T-helper 2 cell treated with Interferon-gamma antibody and Interleukin-4, amounts not matched to agents 100 ng/mL and 5 ng/mL, for 36 hours (primary cell): ENCODE data around the gene ASIC5. TPM values are rescaled to one million over a fixed set of nuclear protein-coding genes. Genes with fewer than 3 reads are reported as not detected.

Source experiments
- intact Hi-C: fragments of 100-400 bp; cut with micrococcal nuclease; formaldehyde crosslinking; loops from one replicate; pipeline ENCODE4 v1.15.1; 2023
- total RNA-seq: library from RNA; stranded (reverse); gene quantifications from 2 replicates; pipeline ENCODE4 v1.2.3, GENCODE V29; 2022

The ASIC5 gene
- total RNA-seq, 1 donor from 2014 or later = not detected

DNA sequence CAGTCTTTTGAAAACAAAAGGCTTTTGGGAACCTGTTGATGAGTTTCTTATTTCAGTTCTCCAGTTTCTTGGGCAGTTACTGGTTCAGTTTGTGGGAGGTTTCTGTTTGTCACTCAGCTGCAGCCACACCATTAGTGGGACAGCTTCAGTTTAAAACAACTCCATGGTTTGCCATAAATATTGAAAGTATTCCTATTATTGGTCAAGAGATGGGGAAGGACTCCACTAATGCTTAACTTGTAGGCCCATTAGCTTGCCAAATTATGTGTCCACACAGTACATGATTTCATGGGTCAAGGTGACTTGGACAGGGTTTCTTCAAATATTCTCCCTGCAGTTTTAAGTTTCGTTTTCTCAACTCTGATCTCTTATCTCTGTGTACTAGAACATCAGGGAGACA, 15.5 kb upstream of the ASIC5 start:
- intact Hi-C loops = no loop called here

DNA sequence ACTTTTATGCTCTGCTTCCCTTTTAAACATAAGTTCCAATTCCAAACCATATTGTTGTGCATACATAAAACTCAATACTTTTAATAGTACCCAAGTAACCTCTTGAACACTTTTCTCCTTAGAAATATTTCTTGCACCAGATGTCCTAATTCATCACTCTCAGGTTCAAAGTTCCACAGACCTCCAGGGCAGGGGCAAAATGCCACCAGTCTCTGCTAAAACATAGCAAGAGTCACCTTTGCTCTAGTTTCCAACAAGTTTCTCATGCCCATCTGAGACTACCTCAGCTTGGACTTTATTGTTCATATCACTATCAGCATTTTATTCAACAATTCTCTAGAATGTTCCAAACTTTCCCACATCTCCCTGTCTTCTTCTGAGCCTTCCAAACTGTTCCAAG, 13.7 kb upstream of the ASIC5 start:
- intact Hi-C loops = no loop called here

GRCh38 chr4:155878611-155879010, 12.5 kb upstream of the ASIC5 start:
- intact Hi-C loops = no loop called here

GRCh38 chr4:155877971-155878370, 11.9 kb upstream of the ASIC5 start:
- intact Hi-C loops = no loop called here

- intact Hi-C loops = no loop called here
Observed at GRCh38 chr4:155875878-155876277, 9.8 kb upstream of the ASIC5 start.

DNA sequence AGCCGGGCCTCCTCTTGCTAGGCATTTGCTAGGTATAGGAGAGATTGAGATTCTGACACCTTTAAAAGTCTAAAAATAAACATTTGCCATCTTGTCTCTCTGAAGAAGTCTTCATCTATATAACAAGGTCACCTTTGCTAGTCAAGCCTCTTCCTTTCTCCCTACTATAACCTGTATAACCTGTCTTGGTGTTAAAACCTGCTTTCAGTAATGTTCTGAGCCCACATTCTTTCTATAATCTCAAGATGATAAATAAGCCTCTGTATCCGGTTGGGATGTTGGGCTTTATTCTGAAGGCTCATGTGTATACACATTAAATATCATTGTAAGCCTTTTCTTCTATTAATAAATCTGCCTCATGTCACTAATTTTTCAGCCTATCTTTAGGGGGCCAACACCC, 10.2 kb downstream of the ASIC5 start:
- intact Hi-C loops = no loop called here

GRCh38 chr4:155854582-155855226, 11.4 kb downstream of the ASIC5 start:
- intact Hi-C loops = no loop called here

DNA sequence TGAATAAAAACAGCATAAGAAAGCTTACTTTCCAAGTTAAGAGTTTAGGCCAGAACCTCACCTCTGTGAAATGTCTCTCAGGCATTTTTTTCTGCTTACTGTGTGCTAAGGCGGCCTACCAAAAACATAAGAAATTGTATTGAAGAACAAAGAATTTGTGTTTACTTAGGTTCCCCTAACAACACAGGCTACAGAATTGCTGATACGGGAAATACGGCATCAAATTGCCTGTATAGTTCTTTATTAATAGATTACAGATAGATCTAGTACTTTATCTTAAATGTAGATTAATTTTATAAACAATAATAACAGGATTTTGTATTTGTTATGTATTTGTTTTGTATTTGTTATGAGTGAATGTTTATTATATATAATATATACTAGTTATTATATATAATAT, 12.9 kb downstream of the ASIC5 start:
- intact Hi-C loops = no loop called here

GRCh38 chr4:155849042-155849441, 17.0 kb downstream of the ASIC5 start:
- intact Hi-C loops = no loop called here

DNA sequence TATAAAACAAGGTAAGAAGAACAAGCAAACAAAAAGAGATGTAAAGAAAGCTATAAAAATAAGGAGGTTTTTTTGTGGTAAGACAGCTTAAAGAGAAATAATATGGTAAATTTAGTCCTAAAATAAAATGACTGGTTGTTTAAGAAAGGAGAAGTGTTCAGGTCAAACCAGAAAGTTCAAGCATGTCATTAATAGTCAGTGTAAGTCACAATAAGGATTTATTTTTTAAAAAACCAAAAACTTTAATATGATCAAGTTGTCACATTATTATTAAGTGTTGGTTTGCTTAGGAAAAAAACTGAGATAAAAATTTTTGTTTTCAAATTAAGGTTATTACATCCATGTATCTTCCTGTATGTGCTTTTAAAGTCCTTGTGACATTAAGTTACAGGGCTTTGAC, 19.1 kb downstream of the ASIC5 start:
- intact Hi-C loops = no loop called here

GRCh38 chr4:155842080-155842479, 24.0 kb downstream of the ASIC5 start:
- intact Hi-C loops = no loop called here

DNA sequence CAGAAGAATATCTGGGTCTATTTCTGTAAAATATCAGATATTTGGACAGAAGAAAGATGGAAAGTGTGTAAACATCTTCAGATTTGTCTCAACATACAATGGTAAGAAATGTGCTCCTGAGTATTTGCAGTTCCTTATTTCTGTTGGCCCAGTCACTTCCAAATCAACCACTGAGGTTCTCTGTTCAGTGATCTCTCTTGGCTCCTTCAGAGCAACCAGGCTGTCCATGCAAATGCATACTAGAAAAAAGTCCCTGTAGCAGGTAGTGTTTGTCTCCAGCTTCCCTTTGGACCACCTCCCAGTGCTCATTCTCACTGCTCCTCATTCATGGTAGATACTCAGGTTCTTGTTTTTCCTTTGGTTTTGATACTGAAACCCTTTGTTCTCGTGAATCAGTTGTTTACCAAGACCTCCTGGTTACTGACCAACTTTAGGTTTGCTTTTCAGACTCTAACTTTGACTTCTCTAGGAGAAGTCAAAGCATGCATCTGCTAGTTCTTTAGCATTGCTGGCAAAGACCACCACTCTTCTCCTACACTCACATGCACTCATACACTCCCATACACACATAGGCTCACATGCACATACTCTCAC, 28.8 kb downstream of the ASIC5 start:
- intact Hi-C loops = no loop called here

- intact Hi-C loops = no loop called here
Observed at GRCh38 chr4:155832664-155833063, 33.4 kb downstream of the ASIC5 start.

DNA sequence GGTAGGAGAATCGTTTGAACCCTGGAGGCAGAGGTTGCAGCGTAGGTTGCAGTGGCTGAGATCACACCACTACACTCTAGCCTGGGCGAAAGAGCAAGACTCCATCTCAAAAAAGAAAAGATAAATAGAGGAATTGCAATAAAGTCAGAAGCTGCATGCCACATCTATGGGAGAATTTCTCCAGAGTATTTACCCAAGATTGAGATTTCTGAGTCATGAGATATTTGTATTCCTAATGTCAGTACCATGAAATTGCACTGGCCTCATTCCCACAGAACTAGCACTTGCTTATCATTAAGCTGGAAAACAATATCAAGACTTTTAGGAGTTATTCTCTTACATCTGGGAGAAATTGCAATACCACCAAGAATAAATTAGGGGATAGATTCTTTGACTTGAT, 37.4 kb downstream of the ASIC5 start:
- intact Hi-C loops = no loop called here

- intact Hi-C loops = no loop called here
Observed at GRCh38 chr4:155822572-155822971, 43.5 kb downstream of the ASIC5 start.

DNA sequence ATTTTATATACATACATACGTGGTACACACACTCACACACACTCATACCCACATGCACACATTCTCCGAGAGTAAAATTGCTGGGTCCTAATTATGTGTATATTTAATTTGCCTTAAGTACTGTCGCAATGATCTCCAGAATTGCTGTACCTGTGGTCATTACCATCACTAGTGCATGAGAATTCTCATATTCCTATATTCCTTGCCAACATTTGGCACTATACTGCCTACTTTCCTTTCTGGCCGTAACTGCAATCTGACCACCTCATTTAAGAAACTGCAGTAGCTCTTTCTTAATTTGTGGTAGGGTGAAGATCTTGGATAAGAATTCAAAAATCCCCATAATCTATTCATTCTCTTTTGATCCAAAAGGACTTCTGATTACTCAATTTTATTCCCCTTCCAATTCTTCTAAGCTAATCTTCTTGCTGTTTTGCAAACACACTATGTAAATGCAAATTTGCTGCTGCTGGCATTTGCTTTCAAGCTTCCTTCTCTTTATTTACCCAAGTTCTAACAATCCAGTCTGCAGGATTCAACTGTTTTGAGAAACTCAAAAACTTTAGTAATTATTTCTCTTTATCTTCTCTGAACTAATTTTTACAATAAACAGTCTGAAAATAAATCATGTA, 45.1 kb downstream of the ASIC5 start:
- intact Hi-C loops = no loop called here

DNA sequence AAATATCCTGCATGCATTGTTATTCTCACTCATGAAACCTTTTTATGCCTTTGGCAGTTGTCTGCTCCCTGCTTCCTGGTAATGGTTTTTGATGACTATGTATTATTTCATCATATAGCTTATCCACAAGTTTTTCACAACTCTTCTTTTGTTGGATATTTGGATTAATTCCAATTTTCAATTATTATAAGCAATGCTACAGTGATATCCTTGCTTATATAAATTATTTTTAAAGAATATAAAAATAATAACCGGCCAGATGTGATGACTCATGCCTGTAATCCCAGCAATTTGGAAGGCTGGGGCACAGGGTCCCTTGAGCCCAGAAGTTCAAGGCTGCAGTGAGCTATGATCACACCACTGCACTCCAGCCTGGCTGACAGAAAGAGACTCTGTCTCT, 47.0 kb downstream of the ASIC5 start:
- intact Hi-C loops = no loop called here

- intact Hi-C loops = no loop called here
Observed at GRCh38 chr4:155818639-155819038, 47.4 kb downstream of the ASIC5 start.

DNA sequence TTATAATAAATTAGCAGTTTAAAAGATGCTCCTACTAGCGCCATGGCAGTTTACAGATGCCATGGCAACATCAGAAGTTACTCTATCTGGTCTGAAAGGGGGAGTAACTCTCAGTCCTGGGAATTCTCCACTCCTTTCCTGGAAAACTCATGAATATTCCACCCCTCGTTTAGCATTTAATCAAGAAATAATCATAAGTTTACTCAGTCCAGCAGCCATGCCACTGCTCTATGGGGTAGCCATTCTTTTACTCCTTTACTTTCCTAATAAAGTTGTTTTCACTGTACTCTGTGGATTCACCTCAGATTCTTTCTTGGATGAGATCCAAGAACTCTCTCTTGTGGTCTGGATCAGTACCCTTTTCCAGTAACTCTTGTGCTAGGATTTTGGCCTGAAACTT, 55.0 kb downstream of the ASIC5 start:
- intact Hi-C loops = no loop called here

DNA sequence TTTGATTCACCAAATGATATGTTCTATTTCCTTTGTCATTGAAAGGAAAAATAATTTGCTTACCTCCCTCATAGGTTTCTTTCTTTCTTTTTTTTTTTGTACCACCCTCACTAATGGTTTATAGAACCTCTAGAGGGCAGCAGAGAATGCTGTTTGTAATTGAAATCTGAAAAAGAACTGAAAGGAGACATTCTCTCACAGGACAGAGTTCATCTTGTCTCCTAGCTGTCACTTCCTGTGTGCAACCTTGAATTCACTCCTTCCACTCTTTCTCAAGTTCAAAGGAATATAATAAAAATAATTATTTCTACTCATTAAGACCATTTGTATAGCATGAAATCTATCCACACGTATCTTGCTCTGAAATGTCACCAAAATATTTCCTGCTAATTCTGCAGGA, 56.2 kb downstream of the ASIC5 start:
- intact Hi-C loops = loop anchor here (1.0 kb wide), 1 partner anchor 143 kb away; the partner anchor contains the start of gene CTSO

DNA sequence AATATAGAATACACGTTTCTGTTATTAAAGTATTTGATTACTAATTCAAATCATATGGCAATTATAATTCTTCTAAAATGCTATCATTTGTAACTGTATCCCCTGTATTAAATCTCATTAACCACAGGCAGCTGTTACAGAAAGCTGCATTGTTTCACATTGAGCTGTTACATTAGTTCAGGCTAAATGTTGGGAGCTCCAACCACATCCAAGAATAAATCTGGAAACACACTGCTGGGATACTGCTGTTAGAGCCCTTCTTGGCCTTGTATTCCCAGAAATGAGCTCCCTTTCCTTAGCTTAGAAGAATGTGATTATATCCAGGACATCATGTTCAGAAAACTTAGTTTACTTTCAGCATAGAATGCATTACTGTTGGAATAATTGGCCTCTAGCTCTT, 59.1 kb downstream of the ASIC5 start:
- intact Hi-C loops = no loop called here

GRCh38 chr4:155805016-155805415, 61.1 kb downstream of the ASIC5 start:
- intact Hi-C loops = no loop called here
